ENCODE measurements around the gene LRFN5. TPM values are rescaled to one million over a fixed set of nuclear protein-coding genes. Genes with fewer than 3 reads are reported as not detected.

LRFN5 gene
- total and polyA plus RNA-seq, 2 of the 8 experiments (the other 6 are each of a cell fraction or from before 2014, with no cell fraction given): 0.85 to 4.7 TPM

DNA sequence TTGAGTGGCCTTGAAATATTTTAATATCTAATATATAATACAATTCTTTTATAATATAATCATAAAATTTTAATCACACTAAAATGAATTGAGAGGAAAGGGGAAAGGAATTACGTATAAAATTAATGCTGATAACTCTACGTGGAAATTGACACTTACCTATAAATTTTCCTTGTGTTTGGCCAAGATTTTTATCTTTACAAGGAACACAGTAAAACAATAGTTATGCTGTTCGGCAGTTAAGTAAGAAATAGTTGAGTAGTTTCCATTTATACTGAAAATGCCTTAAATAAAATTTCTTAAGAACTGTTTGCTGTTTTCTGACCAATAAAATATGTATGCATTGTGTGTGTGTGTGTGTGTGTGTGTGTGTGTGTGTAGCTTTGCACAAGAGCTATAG, 294.4 kb downstream of the LRFN5 start:
- no peak overlapping the region for H3K9ac ChIP-seq (replicated peaks in 1 of 4; ENCODE audit: extremely low read depth in 1 of 4, low read depth in 3 of 4, low read length in 3 of 4)
- WGBS, 2 experiments (ENCODE audit: extremely low coverage in 1 of 2, insufficient coverage in 1 of 2, insufficient read length in 1 of 2, insufficient replicate concordance in 2 of 2, low coverage in 1 of 2, low lambda C conversion rate in 2 of 2, missing lambda C conversion rate in 1 of 2): 91% methylated on average over 3 of the region's 3 CpGs; no CpG with 5 or more reads in 1 of the 2 experiments
- no peaks in the 10 kb centered on the region for H3K79me2 ChIP-seq (ENCODE audit: control insufficient read depth in 1 of 2, insufficient read depth in 2 of 2, low read length in 2 of 2)
- no peak overlapping the region for H3K56ac ChIP-seq (replicated peaks; ENCODE audit: insufficient read length, low read depth, low read length)
- H3K27ac ChIP-seq (ENCODE audit: low read depth, low read length): no peak overlapping the region
- H3K4ac ChIP-seq (replicated peaks; ENCODE audit: insufficient read length, low read depth, low read length): no peak overlapping the region
- H2BK12ac ChIP-seq (ENCODE audit: low read depth, low read length): no peak overlapping the region
- H4K91ac ChIP-seq (replicated peaks; ENCODE audit: insufficient read length, low read length): no peak overlapping the region
- no peak overlapping the region for H4K5ac ChIP-seq (ENCODE audit: insufficient read length, low read depth, low read length)
- H3K14ac ChIP-seq (ENCODE audit: insufficient read length): no peak overlapping the region
- no peak overlapping the region for H2AFZ ChIP-seq (ENCODE audit: low read length)
- no peaks in the 10 kb centered on the region for H3K9me3 ChIP-seq (ENCODE audit: insufficient read depth in 2 of 2, low read depth in 1 of 2, low read length in 1 of 2)
- H3K27me3 ChIP-seq (replicated peaks in 1 of 4; ENCODE audit: control insufficient read depth in 3 of 4, extremely low read depth in 1 of 4, insufficient read depth in 3 of 4, low read length in 3 of 4): no peaks in the 10 kb centered on the region
- H3K23me2 ChIP-seq (ENCODE audit: low read depth, low read length): no peaks in the 10 kb centered on the region
- TF ChIP-seq ZNF274 (IDR thresholded peaks at IDR 0.05; ENCODE audit: borderline replicate concordance, extremely low read depth, low read length) (no peak), RNF2 (IDR thresholded peaks at IDR 0.05; ENCODE audit: borderline replicate concordance, low read depth, low read length, missing control alignments, poor library complexity, severe bottlenecking) (no peak), CEBPB (IDR thresholded peaks at IDR 0.05; ENCODE audit: low read depth, low read length) (no peak), SIRT6 (IDR thresholded peaks at IDR 0.05; ENCODE audit: low read length) (no peak), JUND (IDR thresholded peaks at IDR 0.05; ENCODE audit: low read length) (no peak), CTBP2 (IDR thresholded peaks at IDR 0.05; ENCODE audit: borderline replicate concordance, insufficient read depth, insufficient read length, low read length) (no peak), SP2 (IDR thresholded peaks at IDR 0.05; ENCODE audit: low read length) (no peak), ASH2L (IDR thresholded peaks at IDR 0.05; ENCODE audit: low read length) (no peak), BRCA1 (IDR thresholded peaks at IDR 0.05; ENCODE audit: low read depth, low read length) (no peak), SAP30 (IDR thresholded peaks at IDR 0.05; ENCODE audit: insufficient read depth, insufficient replicate concordance, low read length) (no peak), HDAC2 (IDR thresholded peaks at IDR 0.05; ENCODE audit: borderline replicate concordance in 1 of 2, low read depth in 2 of 2, low read length in 2 of 2) (no peak)
- no peak overlapping the region for H4K8ac ChIP-seq (ENCODE audit: extremely low read depth, insufficient read depth, low read length)
- H3K79me1 ChIP-seq (ENCODE audit: low read depth, low read length): no peaks in the 10 kb centered on the region
- no peak overlapping the region for H2BK15ac ChIP-seq (ENCODE audit: low read length)
- no peaks in the 10 kb centered on the region for H3K4me1 ChIP-seq (replicated peaks in 1 of 4; ENCODE audit: control insufficient read depth in 3 of 4, insufficient read depth in 4 of 4, low read length in 3 of 4)
- no peak overlapping the region for H2BK20ac ChIP-seq (ENCODE audit: low read length)
- no peak for FAIRE-seq
- H3K18ac ChIP-seq (ENCODE audit: extremely low read depth, low read length): no peak overlapping the region
- no peak overlapping the region for H2BK120ac ChIP-seq (replicated peaks; ENCODE audit: low read depth, low read length)
- H4K20me1 ChIP-seq (replicated peaks in 1 of 2; ENCODE audit: control insufficient read depth in 1 of 2, insufficient read depth in 2 of 2, low read length in 2 of 2): no peaks in the 10 kb centered on the region
- ChIA-PET CTCF (ENCODE audit: partially characterized antibody) (no interaction called here), POLR2A (ENCODE audit: partially characterized antibody) (interaction anchor here (1.0 kb wide), 1 partner anchor 10 kb away, joined by 3 read pairs; no protein-coding TSS in a partner anchor)
- H3K4me2 ChIP-seq (ENCODE audit: insufficient read depth in 1 of 2, low read depth in 2 of 2, low read length in 2 of 2): no peak overlapping the region
- no peak overlapping the region for H2BK5ac ChIP-seq (ENCODE audit: low read depth, low read length)
- H3K23ac ChIP-seq (ENCODE audit: insufficient read length): no peak overlapping the region
- DNase-seq (ENCODE audit: low read depth in 1 of 2, low spot score in 2 of 2): no peak
- no peak overlapping the region for H2AK5ac ChIP-seq (ENCODE audit: low read depth, low read length)
- H3K4me3 ChIP-seq (ENCODE audit: extremely low read depth in 1 of 4, insufficient read depth in 2 of 4, low read depth in 3 of 4, low read length in 4 of 4): no peak overlapping the region
- no peaks in the 10 kb centered on the region for H3K36me3 ChIP-seq (ENCODE audit: control insufficient read depth in 2 of 4, insufficient read depth in 4 of 4, low read length in 3 of 4)

Data from H1 (cell line).